ENCODE measurements around the gene PCDHGB1. TPM values are rescaled to one million over a fixed set of nuclear protein-coding genes. Genes with fewer than 3 reads are reported as not detected.
"Not testable (repeated sequence)": the region's sequence is repeated elsewhere in the genome, so short reads cannot be mapped to it uniquely, and the experiment has no call there.

PCDHGB1 gene
- total and polyA plus RNA-seq, 4 donors, result 0.17 to 8.4 (median 1.3) TPM

- Histone ChIP-seq H3K36me3 (ENCODE audit: control insufficient read depth in 4 of 4, insufficient read depth in 4 of 4, low read length in 4 of 4) (peaks cover 0 to 9% (median 0%) of the 10 kb centered on the region in 4 donors), H3K4me1 (ENCODE audit: control insufficient read depth in 5 of 5, insufficient read depth in 5 of 5, low read length in 5 of 5) (no peaks in the 10 kb centered on the region), H3K27ac (ENCODE audit: low read depth in 1 of 2, low read length in 1 of 2) (no peak overlapping the region), H3K9me3 (ENCODE audit: control insufficient read depth in 4 of 4, insufficient read depth in 3 of 4, low read length in 3 of 4) (peaks cover 0 to 55% (median 25%) of the 10 kb centered on the region in 4 donors), H3K27me3 (ENCODE audit: control insufficient read depth in 3 of 3, insufficient read depth in 3 of 3, low read length in 2 of 3) (peaks cover 0 to 3% (median 0%) of the 10 kb centered on the region in 3 donors), H3K9ac (ENCODE audit: insufficient read depth in 1 of 2, low read length in 2 of 2) (no peak overlapping the region), H3K4me3 (no peak overlapping the region)
- ATAC-seq (ENCODE audit: insufficient read depth, low FRiP score) (no peak), DNase-seq (no peak)
- no peak for TF ChIP-seq CTCF (IDR thresholded peaks at IDR 0.05; ENCODE audit: control extremely low read depth, extremely low read depth)
- WGBS, 2 donors, result 33% methylated on average over 69 of the region's 69 CpGs
Measured at GRCh38 chr5:141371572-141372475, 21.9 kb downstream of the PCDHGB1 start.

GRCh38 chr5:141373673-141374317 lies 23.9 kb downstream of the PCDHGB1 start, which contains the start of gene PCDHGA6:
TSS of gene PCDHGA6 (plus strand) at chr5:141373891. CDS start at chr5:141374084, 193 bp downstream.
- ATAC-seq (ENCODE audit: insufficient read depth, low FRiP score) (no peak), DNase-seq (peak in 2 of 3 donors; percentile 33 to 38)
- Histone ChIP-seq H3K36me3 (ENCODE audit: control insufficient read depth in 4 of 4, insufficient read depth in 4 of 4, low read length in 4 of 4) (peaks cover 0 to 9% (median 0%) of the 10 kb centered on the region in 4 donors), H3K27me3 (ENCODE audit: control insufficient read depth in 3 of 3, insufficient read depth in 3 of 3, low read length in 2 of 3) (peaks cover 0 to 3% (median 0%) of the 10 kb centered on the region in 3 donors), H3K4me1 (ENCODE audit: control insufficient read depth in 5 of 5, insufficient read depth in 5 of 5, low read length in 5 of 5) (no peaks in the 10 kb centered on the region), H3K27ac (ENCODE audit: low read depth in 1 of 2, low read length in 1 of 2) (no peak within 1 kb of the TSS), H3K4me3 (peak within 1 kb of the TSS; percentile 5), H3K9me3 (ENCODE audit: control insufficient read depth in 4 of 4, insufficient read depth in 3 of 4, low read length in 3 of 4) (peaks cover 3 to 62% (median 31%) of the 10 kb centered on the region in 4 donors), H3K9ac (ENCODE audit: insufficient read depth in 1 of 2, low read length in 2 of 2) (no peak within 1 kb of the TSS)
- no peak for TF ChIP-seq CTCF (IDR thresholded peaks at IDR 0.05; ENCODE audit: control extremely low read depth, extremely low read depth)
- 17 to 19% methylated on average over 27 of the region's 27 CpGs for WGBS, 2 donors

- no peak for TF ChIP-seq CTCF (IDR thresholded peaks at IDR 0.05; ENCODE audit: control extremely low read depth, extremely low read depth)
- ATAC-seq (ENCODE audit: insufficient read depth, low FRiP score), result no peak
- Histone ChIP-seq H3K36me3 (ENCODE audit: control insufficient read depth in 4 of 4, insufficient read depth in 4 of 4, low read length in 4 of 4) (peaks cover 0 to 9% (median 0%) of the 10 kb centered on the region in 4 donors), H3K27me3 (ENCODE audit: control insufficient read depth in 3 of 3, insufficient read depth in 3 of 3, low read length in 2 of 3) (peaks cover 0 to 3% (median 0%) of the 10 kb centered on the region in 3 donors), H3K9ac (ENCODE audit: insufficient read depth in 1 of 2, low read length in 2 of 2) (no peak overlapping the region), H3K27ac (ENCODE audit: low read depth in 1 of 2, low read length in 1 of 2) (no peak overlapping the region), H3K4me3 (peak overlapping the region; percentile 5), H3K9me3 (ENCODE audit: control insufficient read depth in 4 of 4, insufficient read depth in 3 of 4, low read length in 3 of 4) (peaks cover 4 to 62% (median 31%) of the 10 kb centered on the region in 4 donors), H3K4me1 (ENCODE audit: control insufficient read depth in 5 of 5, insufficient read depth in 5 of 5, low read length in 5 of 5) (no peaks in the 10 kb centered on the region)
- WGBS, 2 donors, result 54 to 64% methylated on average over 14 of the region's 14 CpGs
- no peak for DNase-seq
Measured at GRCh38 chr5:141374627-141375026, 24.7 kb downstream of the PCDHGB1 start.

GRCh38 chr5:141375444-141376155 lies 25.7 kb downstream of the PCDHGB1 start:
- H3K9me3 ChIP-seq (ENCODE audit: control insufficient read depth in 4 of 4, insufficient read depth in 3 of 4, low read length in 3 of 4), result peaks cover 8 to 58% (median 27%) of the 10 kb centered on the region in 4 donors
- not testable (repeated sequence) for DNase-seq; H3K4me3 ChIP-seq; H3K36me3 ChIP-seq (ENCODE audit: control insufficient read depth in 4 of 4, insufficient read depth in 4 of 4, low read length in 4 of 4); H3K9ac ChIP-seq (ENCODE audit: insufficient read depth in 1 of 2, low read length in 2 of 2); H3K27me3 ChIP-seq (ENCODE audit: control insufficient read depth in 3 of 3, insufficient read depth in 3 of 3, low read length in 2 of 3); ATAC-seq (ENCODE audit: insufficient read depth, low FRiP score); H3K4me1 ChIP-seq (ENCODE audit: control insufficient read depth in 5 of 5, insufficient read depth in 5 of 5, low read length in 5 of 5); H3K27ac ChIP-seq (ENCODE audit: low read depth in 1 of 2, low read length in 1 of 2)
- WGBS, 2 donors, result 44 to 51% methylated on average over 32 to 43 of the region's 48 CpGs
